ENCODE measurements around the gene FMNL2. TPM values are rescaled to one million over a fixed set of nuclear protein-coding genes. Genes with fewer than 3 reads are reported as not detected.

The FMNL2 gene
- total RNA-seq, 2 experiments from 2014 or later = 2.2 TPM

GRCh38 chr2:152563764-152564163, 228.8 kb downstream of the FMNL2 start:
- Mint-ChIP-seq H3K27ac (no peak overlapping the region), H3K4me1 (ENCODE audit: low read depth) (peaks cover 3% of the 10 kb centered on the region), H3K27me3 (peaks cover 16% of the 10 kb centered on the region), H3K9me3 (no peaks in the 10 kb centered on the region), H3K36me3 (no peaks in the 10 kb centered on the region), H3K4me3 (no peak overlapping the region)
- intact Hi-C loops (cut with micrococcal nuclease) = no loop called here
- CTCF ChIA-PET = no interaction called here
- POLR2A ChIA-PET = no interaction called here
- no peak for DNase-seq

- Mint-ChIP-seq H3K27me3 (peaks cover 19% of the 10 kb centered on the region), H3K4me3 (no peak overlapping the region), H3K27ac (no peak overlapping the region), H3K9me3 (no peaks in the 10 kb centered on the region), H3K4me1 (ENCODE audit: low read depth) (peaks cover 3% of the 10 kb centered on the region), H3K36me3 (no peaks in the 10 kb centered on the region)
- DNase-seq = no peak
- intact Hi-C loops (cut with micrococcal nuclease) = no loop called here
- POLR2A ChIA-PET = no interaction called here
- CTCF ChIA-PET = no interaction called here
These were observed 230.0 kb downstream of the FMNL2 start for GRCh38 chr2:152564754-152565551.

DNA sequence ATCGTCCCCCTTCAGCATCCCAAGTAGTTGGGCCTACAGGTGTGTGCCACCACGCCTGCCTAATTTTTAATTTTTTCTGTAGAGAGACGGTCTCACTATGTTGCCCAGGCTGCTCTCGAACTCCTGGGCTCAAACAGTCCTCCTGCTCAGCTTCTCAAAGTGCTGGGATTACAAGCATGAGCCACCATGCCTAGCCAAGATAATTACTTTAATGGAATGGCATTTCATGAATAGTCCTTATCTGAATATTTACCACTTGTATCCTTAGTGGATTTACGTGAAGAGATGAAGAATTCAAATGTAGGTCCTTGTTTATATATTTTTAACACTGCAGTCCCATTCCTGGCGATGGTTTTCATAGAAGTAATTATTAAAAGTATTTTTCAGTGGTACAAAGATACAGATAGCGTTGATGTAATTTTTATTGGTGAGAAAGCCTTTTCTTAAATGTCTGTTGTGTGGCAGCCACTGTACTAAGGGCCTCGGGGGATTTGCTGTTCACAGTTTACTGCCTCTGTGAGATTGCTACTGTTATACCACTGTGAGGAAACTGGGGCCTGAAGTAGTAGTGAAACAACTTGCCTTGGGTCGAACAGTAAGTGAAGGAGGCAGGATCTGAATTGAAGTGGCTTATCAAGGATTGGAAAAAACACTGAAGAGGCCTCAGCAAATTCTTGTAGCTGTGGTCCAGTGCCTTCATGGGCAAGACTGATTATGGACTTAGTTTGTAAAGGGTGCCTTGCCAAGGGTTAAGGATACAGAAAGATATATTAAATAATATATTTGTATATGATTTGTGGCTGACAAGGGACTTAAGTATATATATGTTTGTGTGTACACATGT, 231.1 kb downstream of the FMNL2 start:
- intact Hi-C loops (cut with micrococcal nuclease) = no loop called here

DNA sequence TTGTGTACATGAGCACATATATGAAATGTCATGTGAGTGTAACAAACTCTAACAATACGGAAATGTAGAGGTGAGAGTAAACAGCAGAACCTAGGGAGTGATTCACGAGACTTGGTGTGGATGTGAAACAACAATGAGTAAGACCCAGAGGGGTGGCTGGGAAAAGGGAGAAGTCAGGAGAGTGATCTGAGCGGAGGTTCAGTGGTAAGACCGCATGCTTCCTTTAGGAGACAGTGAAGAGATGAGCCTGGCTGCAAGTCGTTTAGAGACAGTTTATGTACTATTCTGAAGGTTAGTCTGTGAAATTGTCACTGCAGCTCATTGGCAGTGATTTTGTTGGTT, 231.7 kb downstream of the FMNL2 start:
- intact Hi-C loops (cut with micrococcal nuclease) = no loop called here
- no peaks in the 10 kb centered on the region for H3K36me3 Mint-ChIP-seq
- POLR2A ChIA-PET = no interaction called here
- DNase-seq = no peak
- peaks cover 3% of the 10 kb centered on the region for H3K4me1 Mint-ChIP-seq (ENCODE audit: low read depth)
- no peaks in the 10 kb centered on the region for H3K9me3 Mint-ChIP-seq
- CTCF ChIA-PET = no interaction called here
- no peak overlapping the region for H3K4me3 Mint-ChIP-seq
- H3K27me3 Mint-ChIP-seq = peaks cover 22% of the 10 kb centered on the region
- H3K27ac Mint-ChIP-seq = no peak overlapping the region

More for the DNA sequence above, 231.1 kb downstream of the FMNL2 start:
- peaks cover 22% of the 10 kb centered on the region for H3K27me3 Mint-ChIP-seq
- no peaks in the 10 kb centered on the region for H3K9me3 Mint-ChIP-seq
- H3K36me3 Mint-ChIP-seq = no peaks in the 10 kb centered on the region
- ChIA-PET CTCF (no interaction called here), POLR2A (no interaction called here)
- H3K27ac Mint-ChIP-seq = no peak overlapping the region
- no peak overlapping the region for H3K4me3 Mint-ChIP-seq
- peaks cover 3% of the 10 kb centered on the region for H3K4me1 Mint-ChIP-seq (ENCODE audit: low read depth)
- no peak for DNase-seq

DNA sequence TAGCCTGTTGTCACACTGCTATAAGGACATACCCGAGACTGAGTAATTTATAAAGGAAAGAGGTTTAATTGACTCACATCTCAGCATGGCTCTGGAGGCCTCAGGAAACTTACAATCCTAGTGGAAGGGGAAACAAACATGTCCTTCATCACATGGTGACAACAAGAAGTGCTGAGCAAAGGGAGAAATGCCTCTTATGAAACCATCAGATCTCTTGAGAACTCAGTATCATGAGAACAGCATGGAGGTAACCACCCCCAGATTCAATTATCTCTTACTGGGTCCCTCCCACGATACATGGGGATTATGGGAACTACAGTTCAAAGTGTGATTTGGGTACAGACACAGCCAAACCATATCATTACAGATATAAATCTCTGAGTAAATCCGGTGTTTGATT, 233.6 kb downstream of the FMNL2 start:
- Mint-ChIP-seq H3K4me3 (no peak overlapping the region), H3K9me3 (no peaks in the 10 kb centered on the region), H3K27ac (no peak overlapping the region), H3K4me1 (ENCODE audit: low read depth) (peaks cover 13% of the 10 kb centered on the region), H3K36me3 (no peaks in the 10 kb centered on the region), H3K27me3 (peaks cover 23% of the 10 kb centered on the region)
- ChIA-PET POLR2A (no interaction called here), CTCF (interaction anchor here (1.3 kb wide), 1 partner anchor 67 kb away, joined by 3 read pairs; no protein-coding TSS in a partner anchor)
- no peak for DNase-seq
- intact Hi-C loops (cut with micrococcal nuclease) = no loop called here

DNA sequence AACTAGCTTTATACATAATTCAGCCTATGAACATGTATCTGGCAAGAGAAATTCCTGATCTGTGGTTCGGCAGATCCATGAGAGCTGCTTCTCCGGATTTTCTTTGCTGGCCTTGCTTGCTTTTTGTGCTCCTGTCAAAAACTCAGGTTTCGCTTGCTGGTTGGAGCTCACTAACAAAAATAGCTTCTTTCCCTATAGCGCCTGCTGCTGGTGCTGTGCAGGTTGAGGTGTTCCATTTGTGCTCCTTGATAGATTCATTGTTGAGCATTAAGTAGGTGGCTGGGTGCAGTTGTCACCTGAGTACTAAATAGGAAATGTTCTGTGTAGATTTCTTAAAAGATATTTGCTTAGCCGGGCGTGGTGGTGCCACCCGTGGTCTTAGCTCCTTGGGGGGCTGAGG, 234.2 kb downstream of the FMNL2 start:
- no peak overlapping the region for H3K27ac Mint-ChIP-seq
- POLR2A ChIA-PET = no interaction called here

GRCh38 chr2:152571048-152571766, 236.2 kb downstream of the FMNL2 start:
- Mint-ChIP-seq H3K27ac (no peak overlapping the region), H3K4me3 (no peak overlapping the region), H3K36me3 (no peaks in the 10 kb centered on the region), H3K4me1 (ENCODE audit: low read depth) (peaks cover 10% of the 10 kb centered on the region), H3K9me3 (no peaks in the 10 kb centered on the region), H3K27me3 (peaks cover 21% of the 10 kb centered on the region)
- intact Hi-C loops (cut with micrococcal nuclease) = loop anchor here (5.0 to 10.0 kb wide), 2 partner anchors 234 to 746 kb away; partner anchors contain the start of genes ARL5A and FMNL2
- ChIA-PET CTCF (interaction anchor here (0.9 kb wide), 1 partner anchor 73 kb away, joined by 3 read pairs; no protein-coding TSS in a partner anchor), POLR2A (no interaction called here)
- no peak for DNase-seq

More for the DNA sequence above, 234.2 kb downstream of the FMNL2 start:
- no peaks in the 10 kb centered on the region for H3K9me3 Mint-ChIP-seq
- no peaks in the 10 kb centered on the region for H3K36me3 Mint-ChIP-seq
- H3K4me3 Mint-ChIP-seq = no peak overlapping the region
- DNase-seq = no peak
- CTCF ChIA-PET = no interaction called here
- intact Hi-C loops (cut with micrococcal nuclease) = no loop called here
- H3K27me3 Mint-ChIP-seq = peaks cover 21% of the 10 kb centered on the region
- peaks cover 13% of the 10 kb centered on the region for H3K4me1 Mint-ChIP-seq (ENCODE audit: low read depth)

DNA sequence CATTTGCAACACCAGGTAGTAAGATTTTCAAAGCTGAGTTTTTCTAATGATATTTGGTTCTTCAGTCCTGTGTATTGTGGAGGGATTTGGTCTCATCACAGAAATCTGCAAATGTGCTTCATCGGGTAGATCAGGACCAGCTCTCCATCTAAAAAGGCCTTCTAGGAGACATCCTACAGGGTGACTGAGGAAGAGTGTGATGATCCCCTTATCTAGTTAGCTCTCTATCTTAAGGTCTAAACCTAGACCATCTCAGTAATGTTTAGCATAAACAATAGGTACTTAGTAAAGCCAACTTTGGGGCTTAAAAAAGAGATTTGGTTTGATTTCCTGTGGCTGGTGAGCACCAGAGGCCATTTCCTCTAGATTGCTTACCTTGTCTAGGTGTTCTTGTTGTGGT, 237.1 kb downstream of the FMNL2 start:
- Mint-ChIP-seq H3K27ac (no peak overlapping the region), H3K4me3 (no peak overlapping the region), H3K27me3 (peaks cover 17% of the 10 kb centered on the region), H3K36me3 (no peaks in the 10 kb centered on the region), H3K9me3 (no peaks in the 10 kb centered on the region), H3K4me1 (ENCODE audit: low read depth) (peaks cover 10% of the 10 kb centered on the region)
- intact Hi-C loops (cut with micrococcal nuclease) = loop anchor here (2.0 to 10.0 kb wide), 4 partner anchors 15 to 747 kb away; partner anchors contain the start of genes ARL5A and FMNL2
- ChIA-PET POLR2A (no interaction called here), CTCF (no interaction called here)
- no peak for DNase-seq

DNA sequence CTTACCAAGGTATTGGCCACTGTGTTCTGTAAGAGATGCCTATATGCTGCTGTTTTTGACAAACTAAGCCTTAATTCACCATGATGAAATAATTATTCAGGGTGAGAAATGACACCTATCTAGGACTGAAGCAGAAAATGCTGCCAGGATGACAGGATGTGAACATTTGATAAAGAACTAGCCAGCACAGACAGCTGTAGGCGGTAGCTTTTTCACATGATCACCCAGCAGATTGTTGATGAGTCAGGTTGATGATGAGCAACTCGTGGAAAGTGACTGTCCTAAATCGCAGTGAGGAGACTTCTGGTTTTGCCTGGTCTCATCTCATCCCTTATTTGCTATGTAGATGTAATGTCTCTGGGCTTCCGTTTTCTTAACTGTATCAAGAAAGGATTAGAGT, 238.2 kb downstream of the FMNL2 start:
- Mint-ChIP-seq H3K27me3 (peaks cover 14% of the 10 kb centered on the region), H3K9me3 (no peaks in the 10 kb centered on the region), H3K4me1 (ENCODE audit: low read depth) (peaks cover 10% of the 10 kb centered on the region), H3K4me3 (no peak overlapping the region), H3K36me3 (no peaks in the 10 kb centered on the region), H3K27ac (peak overlapping the region; percentile 35)
- DNase-seq = peak; percentile 70
- CTCF ChIA-PET = interaction anchor here (0.7 to 1.3 kb wide), 3 partner anchors 121 to 397 kb away, joined by 3 to 4 read pairs (median 3); partner anchors contain the start of genes PRPF40A and STAM2
- POLR2A ChIA-PET = interaction anchor here (0.8 to 1.0 kb wide), 3 partner anchors 15 to 56 kb away, joined by 3 to 4 read pairs (median 3); no protein-coding TSS in a partner anchor
- intact Hi-C loops (cut with micrococcal nuclease) = loop anchor here (1.0 to 10.0 kb wide), 7 partner anchors 14 to 748 kb away; partner anchors contain the start of genes ARL5A and FMNL2

- Mint-ChIP-seq H3K36me3 (no peaks in the 10 kb centered on the region), H3K4me3 (no peak overlapping the region), H3K9me3 (no peaks in the 10 kb centered on the region), H3K27ac (no peak overlapping the region), H3K27me3 (peaks cover 8% of the 10 kb centered on the region), H3K4me1 (ENCODE audit: low read depth) (peaks cover 7% of the 10 kb centered on the region)
- ChIA-PET CTCF (interaction anchor here (1.1 kb wide), 1 partner anchor 8 kb away, joined by 3 read pairs; no protein-coding TSS in a partner anchor), POLR2A (no interaction called here)
- intact Hi-C loops (cut with micrococcal nuclease) = loop anchor here (10.0 kb wide), 1 partner anchor 753 kb away; the partner anchor contains the start of gene ARL5A
- DNase-seq = no peak
These were observed 242.6 kb downstream of the FMNL2 start for GRCh38 chr2:152577579-152577978.

DNA sequence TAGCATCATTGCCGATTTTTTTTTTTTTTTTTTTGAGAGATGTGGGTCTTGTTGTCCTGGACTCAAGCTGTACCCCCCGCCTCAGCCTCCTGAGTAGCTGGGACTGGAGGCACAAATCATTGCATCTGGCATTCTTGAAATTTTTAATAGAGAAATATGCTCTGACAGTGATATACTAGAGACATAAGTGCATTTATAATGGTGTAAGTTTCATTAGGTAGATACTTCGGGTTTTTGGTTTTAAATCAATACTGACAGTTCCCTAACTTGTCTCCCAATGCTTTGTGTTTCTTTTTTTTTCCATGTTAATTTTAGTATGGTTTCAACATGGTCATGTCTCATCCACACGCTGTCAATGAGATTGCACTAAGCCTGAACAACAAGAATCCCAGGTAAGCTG, 243.6 kb downstream of the FMNL2 start:
- DNase-seq = no peak
- Mint-ChIP-seq H3K4me3 (no peak overlapping the region), H3K36me3 (no peaks in the 10 kb centered on the region), H3K27ac (no peak overlapping the region), H3K27me3 (peaks cover 10% of the 10 kb centered on the region), H3K4me1 (ENCODE audit: low read depth) (no peaks in the 10 kb centered on the region), H3K9me3 (no peaks in the 10 kb centered on the region)
- intact Hi-C loops (cut with micrococcal nuclease) = loop anchor here (10.0 kb wide), 1 partner anchor 754 kb away; the partner anchor contains the start of gene ARL5A
- POLR2A ChIA-PET = no interaction called here
- CTCF ChIA-PET = no interaction called here

DNA sequence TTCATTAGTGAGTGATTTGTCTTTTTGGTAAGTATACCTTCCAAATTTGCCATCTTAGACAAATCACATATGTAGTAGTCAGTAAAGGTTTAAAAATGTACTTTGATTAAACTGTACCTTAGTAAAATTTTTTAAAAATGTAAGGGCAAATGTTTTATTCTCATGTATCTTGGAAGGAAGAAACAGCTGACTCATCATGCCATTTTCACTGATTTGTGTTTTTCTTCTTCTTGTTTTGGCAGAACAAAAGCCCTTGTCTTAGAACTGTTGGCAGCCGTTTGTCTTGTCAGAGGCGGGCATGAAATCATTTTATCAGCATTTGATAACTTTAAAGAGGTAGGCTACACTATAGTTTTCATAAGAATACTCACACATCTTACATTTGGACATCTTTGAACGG, 245.7 kb downstream of the FMNL2 start:
- H3K36me3 Mint-ChIP-seq = no peaks in the 10 kb centered on the region
- CTCF ChIA-PET = interaction anchor here (0.9 kb wide), 1 partner anchor 55 kb away, joined by 3 read pairs; no protein-coding TSS in a partner anchor
- DNase-seq = no peak
- H3K27ac Mint-ChIP-seq = no peak overlapping the region
- POLR2A ChIA-PET = no interaction called here
- intact Hi-C loops (cut with micrococcal nuclease) = no loop called here
- H3K9me3 Mint-ChIP-seq = no peaks in the 10 kb centered on the region
- no peaks in the 10 kb centered on the region for H3K4me1 Mint-ChIP-seq (ENCODE audit: low read depth)
- H3K4me3 Mint-ChIP-seq = no peak overlapping the region
- peaks cover 9% of the 10 kb centered on the region for H3K27me3 Mint-ChIP-seq

All from activated CD4-positive, alpha-beta memory T cell treated with anti-CD3 and anti-CD28 coated beads for 36 hours (primary cell).